ENCODE data around the gene FAM3B.

Gene FAM3B

DNA sequence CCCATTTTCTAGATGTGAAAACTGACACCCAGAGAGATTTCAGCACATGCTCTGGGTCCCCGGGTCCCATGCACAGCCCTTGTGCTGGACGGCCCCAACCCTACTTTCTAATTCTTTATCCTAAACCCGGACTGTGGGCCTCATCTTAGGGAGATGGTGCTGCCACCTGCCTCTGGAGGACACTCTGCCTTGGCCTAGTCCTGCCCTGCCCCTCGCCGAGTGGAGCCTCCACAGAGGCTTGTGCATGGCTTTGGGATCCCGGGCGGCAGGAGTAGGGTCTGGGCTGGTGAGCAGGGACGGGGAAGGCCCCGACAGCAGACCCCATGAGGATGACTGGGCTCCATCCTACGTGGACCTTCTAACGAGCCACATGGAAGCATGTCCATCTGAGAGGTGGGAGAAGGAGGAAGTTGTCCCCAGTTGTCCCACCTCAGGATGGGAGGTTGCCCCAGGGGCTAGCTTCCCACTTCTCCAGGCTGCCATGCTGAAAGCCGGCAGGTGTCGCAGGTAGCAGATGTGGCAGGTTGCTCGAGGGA lies 57.6 kb downstream of the FAM3B start:
- no peak for DNase-seq (ENCODE audit: low spot score)
- in situ Hi-C loops (cut with MboI; ENCODE audit: low pct_unique_long_range_greater_than_20kb, low sequenced_read_pairs, unreplicated experiment) = no loop called here

DNA sequence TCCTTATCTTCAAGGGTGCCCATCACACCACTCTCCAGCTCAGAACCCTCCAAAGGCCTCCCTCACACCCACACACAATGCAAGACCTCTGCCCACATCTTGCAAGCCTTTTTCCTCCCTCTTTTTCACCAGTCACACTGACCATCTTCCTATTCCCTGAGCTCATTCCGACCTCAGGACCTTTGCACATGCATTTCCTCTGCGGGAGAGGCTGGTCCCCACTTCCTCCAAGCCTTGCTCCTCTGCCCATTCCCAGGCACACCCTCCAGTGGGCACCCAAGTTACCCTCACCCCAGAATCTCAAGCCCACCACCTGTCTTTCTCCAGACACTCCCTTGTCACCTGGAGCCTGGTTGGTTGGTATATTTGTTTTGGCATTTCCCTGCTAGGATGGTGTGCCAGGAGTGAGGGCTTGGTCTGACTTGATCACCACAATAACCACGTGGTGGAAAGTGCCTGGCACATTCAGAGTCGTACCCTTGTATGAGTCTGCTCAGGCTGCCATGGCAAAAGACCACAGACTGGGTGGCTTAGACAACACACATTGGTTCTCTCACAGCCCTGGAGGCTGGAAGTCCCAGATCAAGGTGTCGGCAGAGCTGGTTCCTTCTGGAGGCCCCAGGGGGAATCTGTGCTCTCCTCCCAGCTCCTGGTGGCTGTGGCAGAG lies 58.4 kb downstream of the FAM3B start:
- in situ Hi-C loops (cut with MboI; ENCODE audit: low pct_unique_long_range_greater_than_20kb, low sequenced_read_pairs, unreplicated experiment) = no loop called here
- DNase-seq (ENCODE audit: low spot score) = no peak
- TF ChIP-seq CTCF (IDR thresholded peaks at IDR 0.05; ENCODE audit: extremely low read depth, insufficient read depth, missing control alignments) = no peak

More for the DNA sequence above, 57.6 kb downstream of the FAM3B start:
- no peak for TF ChIP-seq CTCF (IDR thresholded peaks at IDR 0.05; ENCODE audit: extremely low read depth, insufficient read depth, missing control alignments)

GRCh38 chr21:41375875-41376274 lies 59.3 kb downstream of the FAM3B start:
- TF ChIP-seq CTCF (IDR thresholded peaks at IDR 0.05; ENCODE audit: extremely low read depth, insufficient read depth, missing control alignments) = no peak

GRCh38 chr21:41377715-41378114 lies 61.1 kb downstream of the FAM3B start:
- no peak for DNase-seq (ENCODE audit: low spot score)
- in situ Hi-C loops (cut with MboI; ENCODE audit: low pct_unique_long_range_greater_than_20kb, low sequenced_read_pairs, unreplicated experiment) = no loop called here
- no peak for TF ChIP-seq CTCF (IDR thresholded peaks at IDR 0.05; ENCODE audit: extremely low read depth, insufficient read depth, missing control alignments)

More at GRCh38 chr21:41375875-41376274, 59.3 kb downstream of the FAM3B start:
- no peak for DNase-seq (ENCODE audit: low spot score)
- in situ Hi-C loops (cut with MboI; ENCODE audit: low pct_unique_long_range_greater_than_20kb, low sequenced_read_pairs, unreplicated experiment) = no loop called here

DNA sequence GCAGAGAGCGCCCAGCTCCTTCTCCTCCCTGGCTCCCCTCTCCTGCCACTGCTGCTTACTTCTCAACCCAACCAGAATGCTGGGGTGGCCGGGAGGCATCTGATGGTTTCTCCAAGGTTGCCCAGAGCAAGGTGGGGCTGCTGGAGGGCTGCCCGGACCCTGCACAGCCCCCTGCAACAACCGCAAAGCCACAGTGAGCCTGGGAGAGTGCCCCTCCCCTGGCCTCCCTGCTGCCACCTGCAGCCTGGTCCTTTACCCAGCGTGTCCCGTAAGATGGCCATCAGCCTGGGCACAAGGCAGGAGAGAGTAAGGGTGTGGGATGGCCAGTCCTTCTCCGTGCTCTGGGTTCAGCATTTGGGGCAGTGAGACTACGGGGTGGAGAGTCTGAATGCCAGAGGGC lies 62.2 kb downstream of the FAM3B start:
- DNase-seq (ENCODE audit: low spot score) = no peak
- in situ Hi-C loops (cut with MboI; ENCODE audit: low pct_unique_long_range_greater_than_20kb, low sequenced_read_pairs, unreplicated experiment) = no loop called here

DNA sequence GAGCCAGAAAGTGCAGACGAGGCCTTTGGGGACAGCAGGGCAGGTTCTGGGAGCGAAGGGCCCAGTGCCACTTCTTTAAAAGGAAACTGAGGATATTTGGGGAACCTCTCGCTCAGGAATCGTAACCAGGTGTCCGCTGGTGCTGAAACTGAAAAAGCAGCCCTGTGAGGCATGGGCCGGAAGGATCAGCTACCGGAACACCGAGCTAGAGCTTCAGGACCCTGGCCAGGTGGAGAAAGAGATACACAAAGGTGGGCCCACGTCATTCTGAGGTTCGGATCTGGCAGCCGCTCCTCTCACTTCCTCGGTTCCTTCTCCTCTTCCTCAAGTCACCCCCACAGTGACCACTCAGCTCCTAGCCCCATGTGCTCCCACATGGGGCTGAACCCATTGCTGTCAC lies 63.3 kb downstream of the FAM3B start:
- in situ Hi-C loops (cut with MboI; ENCODE audit: low pct_unique_long_range_greater_than_20kb, low sequenced_read_pairs, unreplicated experiment) = no loop called here
- no peak for DNase-seq (ENCODE audit: low spot score)
- no peak for TF ChIP-seq CTCF (IDR thresholded peaks at IDR 0.05; ENCODE audit: extremely low read depth, insufficient read depth, missing control alignments)

More for the DNA sequence above, 62.2 kb downstream of the FAM3B start:
- TF ChIP-seq CTCF (IDR thresholded peaks at IDR 0.05; ENCODE audit: extremely low read depth, insufficient read depth, missing control alignments) = no peak

Measured in GM13977 (cell line).